CD4-positive, alpha-beta T cell treated with Interferon gamma for 1 hour (primary cell): ENCODE measurements around the gene YAE1.

Experiments used
- DNase-seq: peaks from one replicate; pipeline ENCODE4 v3.0.0-alpha.2; 2020

The YAE1 gene

GRCh38 chr7:39609113-39609934 is 43.1 kb downstream of the YAE1 start:
- peak; percentile 22 for DNase-seq

GRCh38 chr7:39609935-39610263 is 43.7 kb downstream of the YAE1 start:
- no peak for DNase-seq

- DNase-seq = no peak
These were observed 47.4 kb downstream of the YAE1 start for GRCh38 chr7:39613577-39613976.

- DNase-seq = no peak
These were observed 48.1 kb downstream of the YAE1 start for GRCh38 chr7:39614299-39614698.

DNA sequence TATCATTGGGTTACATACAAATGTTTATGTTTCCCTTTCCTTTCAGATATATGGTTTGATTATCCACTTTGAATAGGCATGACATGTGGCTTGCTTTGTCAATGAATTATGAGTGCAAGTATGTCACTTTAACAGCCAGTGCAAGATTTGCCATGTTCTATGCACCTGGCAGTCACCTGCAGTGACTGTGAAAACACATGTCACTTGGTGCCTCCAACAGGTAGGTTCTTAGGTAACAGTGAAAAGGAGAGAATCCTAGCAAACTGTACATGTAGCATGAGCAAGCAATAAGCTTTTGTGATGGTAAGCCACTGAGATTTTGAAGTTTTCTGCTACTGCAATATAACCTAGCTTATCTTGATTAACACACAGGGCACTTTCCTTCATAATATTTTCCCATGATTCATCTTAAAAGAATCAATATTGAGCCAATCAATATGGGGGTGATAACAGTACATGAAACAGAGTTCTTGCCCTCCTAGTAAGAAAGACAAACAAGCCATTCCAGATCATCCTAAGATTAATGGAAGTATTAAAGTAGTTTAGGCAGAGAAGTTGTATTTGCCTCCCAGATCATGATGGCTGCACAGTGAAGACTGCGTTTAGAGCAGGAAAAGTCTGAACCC is 49.3 kb downstream of the YAE1 start:
- no peak for DNase-seq

DNA sequence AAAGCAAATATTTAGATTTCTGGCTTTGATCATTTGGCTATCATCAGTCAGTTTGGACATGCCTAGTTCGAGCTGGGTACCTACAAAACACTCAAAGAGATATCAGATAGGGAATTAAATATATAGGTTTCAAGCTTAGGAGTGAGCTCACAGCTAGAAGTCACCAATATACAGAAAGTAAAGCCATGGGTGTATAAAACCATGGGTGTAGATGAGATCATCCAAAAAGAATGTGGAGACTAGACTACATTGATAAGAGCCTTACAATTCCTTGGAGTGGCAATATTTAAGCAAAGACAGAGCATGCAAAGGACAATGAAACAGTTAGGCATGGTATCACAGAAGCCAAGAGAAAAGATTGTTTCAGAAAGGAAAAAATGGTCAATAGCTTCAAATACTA is 49.9 kb downstream of the YAE1 start:
- DNase-seq = no peak

DNA sequence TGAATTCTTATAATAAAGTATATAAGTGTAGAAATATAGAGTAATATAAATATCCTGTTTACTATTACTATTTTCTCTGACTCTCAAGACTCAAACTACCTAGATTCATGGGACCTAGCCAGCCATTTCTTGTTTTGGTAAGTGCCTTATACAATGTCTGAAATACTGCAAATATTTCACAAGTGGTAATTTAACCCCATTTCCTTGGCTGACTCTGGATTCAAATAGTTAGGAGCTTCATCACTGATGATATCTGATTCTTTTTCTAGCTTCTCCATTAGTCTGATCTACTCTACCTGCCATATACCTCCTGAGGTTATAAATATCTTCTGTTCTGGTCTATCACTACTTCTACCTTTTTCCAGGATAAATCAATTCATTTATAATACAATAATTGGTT is 50.8 kb downstream of the YAE1 start:
- no peak for DNase-seq

DNA sequence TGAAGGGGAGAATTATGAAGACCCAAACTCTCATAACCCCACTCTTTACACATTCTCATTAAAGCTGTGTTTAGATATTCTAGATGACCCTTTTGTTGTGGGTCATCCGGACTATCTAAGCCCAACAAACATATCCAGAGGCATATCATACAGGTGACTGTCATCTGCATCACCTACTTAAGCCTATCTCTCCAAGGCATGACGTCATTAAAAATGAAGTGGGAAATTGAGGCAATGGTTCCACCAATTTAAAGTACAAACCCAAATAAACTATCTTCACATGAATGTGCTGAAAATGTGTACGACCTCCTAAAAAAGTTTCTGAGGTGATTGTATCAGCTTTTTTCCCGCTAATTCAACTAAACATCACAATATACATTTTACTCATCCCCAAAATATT is 52.7 kb downstream of the YAE1 start:
- no peak for DNase-seq

DNA sequence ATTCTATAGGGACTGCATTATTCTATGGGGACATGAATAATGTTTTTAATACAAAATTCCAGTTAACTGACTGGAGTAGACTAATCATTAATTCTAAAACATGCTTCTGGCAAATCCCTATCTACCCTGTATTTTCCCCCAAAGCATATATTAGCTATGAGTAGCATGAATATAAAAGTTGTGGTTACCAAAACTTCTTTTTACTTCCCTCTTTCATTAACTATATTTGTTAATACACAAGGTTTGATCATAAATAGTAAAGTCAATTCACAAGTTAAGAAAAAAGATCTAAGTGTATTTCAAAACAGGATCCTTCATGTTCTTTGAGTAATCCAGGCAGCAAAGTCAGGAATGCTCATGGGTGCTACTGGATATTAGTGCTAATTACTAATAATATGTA is 54.3 kb downstream of the YAE1 start:
- no peak for DNase-seq

GRCh38 chr7:39621261-39621660 is 55.1 kb downstream of the YAE1 start:
- DNase-seq = no peak

GRCh38 chr7:39621784-39622411 is 55.7 kb downstream of the YAE1 start:
- DNase-seq = peak; percentile 24
